ENCODE results near the gene QSOX1. TPM values are rescaled to one million over a fixed set of nuclear protein-coding genes. Genes with fewer than 3 reads are reported as not detected.

The QSOX1 gene
- total RNA-seq, 4 donors from 2014 or later: 19.6 to 45.2 (median 28.4) TPM

DNA sequence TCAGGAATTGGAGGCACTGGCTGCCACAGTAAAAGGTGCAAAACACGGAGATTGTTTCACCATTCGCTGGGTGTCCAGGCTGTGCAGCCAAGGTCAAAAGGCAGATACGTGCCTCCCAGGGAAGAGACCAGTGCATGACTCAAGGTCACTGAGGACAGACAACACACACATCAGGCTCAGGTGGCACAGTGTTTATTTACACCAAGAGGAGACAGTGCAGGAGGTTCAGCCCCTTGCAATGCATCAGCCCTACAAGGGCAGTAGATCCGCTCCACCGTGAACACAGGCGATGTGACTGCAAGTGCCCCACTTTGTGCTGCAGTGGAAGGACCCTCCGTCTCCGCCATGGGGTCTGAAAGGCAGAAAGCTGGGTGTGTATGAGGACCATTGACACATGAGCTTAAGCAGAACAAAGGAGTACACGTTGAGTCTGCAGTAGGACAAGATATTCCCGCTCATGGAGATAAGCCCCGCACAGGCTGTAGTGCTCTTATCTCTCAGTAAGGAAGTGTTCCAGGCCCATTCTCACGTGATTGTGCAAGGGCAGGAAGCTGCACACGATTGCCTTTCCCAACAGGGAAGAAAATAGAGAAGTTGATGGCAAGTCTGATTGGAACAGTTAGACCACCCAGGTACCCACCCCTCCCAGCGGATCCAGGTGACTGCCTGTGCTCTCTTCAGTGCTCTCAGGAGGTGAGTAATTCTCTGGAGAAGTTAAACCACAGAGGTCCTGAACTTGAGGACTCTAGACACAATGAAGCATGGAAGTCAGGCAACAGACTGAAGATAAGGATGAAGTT, 37.5 kb upstream of the QSOX1 start:
- intact Hi-C loops (cut with DNase I): no loop called here
- no peak for TF ChIP-seq POLR2A (IDR thresholded peaks at IDR 0.05)
- TF ChIP-seq, protein P1, sequence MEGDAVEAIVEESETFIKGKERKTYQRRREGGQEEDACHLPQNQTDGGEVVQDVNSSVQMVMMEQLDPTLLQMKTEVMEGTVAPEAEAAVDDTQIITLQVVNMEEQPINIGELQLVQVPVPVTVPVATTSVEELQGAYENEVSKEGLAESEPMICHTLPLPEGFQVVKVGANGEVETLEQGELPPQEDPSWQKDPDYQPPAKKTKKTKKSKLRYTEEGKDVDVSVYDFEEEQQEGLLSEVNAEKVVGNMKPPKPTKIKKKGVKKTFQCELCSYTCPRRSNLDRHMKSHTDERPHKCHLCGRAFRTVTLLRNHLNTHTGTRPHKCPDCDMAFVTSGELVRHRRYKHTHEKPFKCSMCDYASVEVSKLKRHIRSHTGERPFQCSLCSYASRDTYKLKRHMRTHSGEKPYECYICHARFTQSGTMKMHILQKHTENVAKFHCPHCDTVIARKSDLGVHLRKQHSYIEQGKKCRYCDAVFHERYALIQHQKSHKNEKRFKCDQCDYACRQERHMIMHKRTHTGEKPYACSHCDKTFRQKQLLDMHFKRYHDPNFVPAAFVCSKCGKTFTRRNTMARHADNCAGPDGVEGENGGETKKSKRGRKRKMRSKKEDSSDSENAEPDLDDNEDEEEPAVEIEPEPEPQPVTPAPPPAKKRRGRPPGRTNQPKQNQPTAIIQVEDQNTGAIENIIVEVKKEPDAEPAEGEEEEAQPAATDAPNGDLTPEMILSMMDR (IDR thresholded peaks at IDR 0.05): no peak
- 59 to 60% methylated on average over 11 to 14 of the region's 14 CpGs for WGBS, 2 donors
- Histone ChIP-seq H3K27me3 (no peaks in the 10 kb centered on the region), H3K27ac (no peak overlapping the region), H3K36me3 (peaks cover 0 to under 1% of the 10 kb centered on the region in 2 donors), H3K9me3 (no peaks in the 10 kb centered on the region), H3K4me3 (replicated peaks in 1 of 3) (no peak overlapping the region), H3K4me1 (no peaks in the 10 kb centered on the region)
- no peak for DNase-seq

DNA sequence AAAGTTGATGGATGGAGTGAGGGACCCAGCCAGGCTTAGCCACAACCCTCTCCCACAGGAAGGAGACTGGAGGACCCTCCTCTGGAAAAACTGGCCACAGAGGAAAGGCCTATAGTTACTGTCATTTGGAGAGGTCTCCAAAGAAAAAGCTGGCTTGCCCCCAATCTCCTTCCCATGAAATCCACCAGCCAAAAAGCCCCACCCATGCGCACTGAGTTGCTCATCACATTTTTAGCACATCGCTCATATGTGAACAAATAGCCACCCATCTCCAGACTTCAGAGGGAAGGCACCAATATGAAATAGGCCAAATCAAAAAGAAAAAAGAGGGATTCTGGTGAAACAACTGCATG, 36.9 kb upstream of the QSOX1 start:
- H3K36me3 ChIP-seq: no peaks in the 10 kb centered on the region
- no peak overlapping the region for H3K4me3 ChIP-seq (replicated peaks in 1 of 3)
- DNase-seq: no peak
- no peaks in the 10 kb centered on the region for H3K9me3 ChIP-seq
- intact Hi-C loops (cut with DNase I): no loop called here
- H3K27me3 ChIP-seq: no peaks in the 10 kb centered on the region
- 93 to 94% methylated on average over 2 of the region's 2 CpGs for WGBS, 2 donors
- TF ChIP-seq POLR2A (IDR thresholded peaks at IDR 0.05): no peak
- TF ChIP-seq, protein P1 (IDR thresholded peaks at IDR 0.05): no peak
- H3K27ac ChIP-seq: no peak overlapping the region
- H3K4me1 ChIP-seq: no peaks in the 10 kb centered on the region

DNA sequence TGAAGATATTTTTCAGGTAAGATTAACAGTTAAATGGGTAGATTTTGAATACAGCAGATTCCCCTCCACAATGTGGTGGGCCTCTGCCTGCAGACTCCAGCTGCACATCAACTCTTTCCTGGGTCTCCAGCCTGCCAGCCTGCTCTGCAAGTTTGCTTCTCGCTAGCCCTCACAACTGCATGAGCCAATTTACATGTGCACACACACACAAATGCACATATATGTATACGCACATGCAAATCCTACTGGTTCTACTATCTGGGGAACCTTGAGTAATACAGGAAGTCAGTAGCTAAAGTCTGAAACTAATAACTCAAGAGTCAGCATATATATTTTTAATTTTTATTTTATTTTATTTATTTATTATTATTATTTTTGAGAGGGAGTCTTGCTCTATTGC, 34.8 kb upstream of the QSOX1 start:
- H3K27me3 ChIP-seq: no peaks in the 10 kb centered on the region
- 91 to 99% methylated on average over 2 of the region's 2 CpGs for WGBS, 2 donors
- no peaks in the 10 kb centered on the region for H3K4me1 ChIP-seq
- TF ChIP-seq, protein P1 (IDR thresholded peaks at IDR 0.05): no peak
- TF ChIP-seq POLR2A (IDR thresholded peaks at IDR 0.05): no peak
- no peak overlapping the region for H3K27ac ChIP-seq
- no peaks in the 10 kb centered on the region for H3K36me3 ChIP-seq
- intact Hi-C loops (cut with DNase I): loop anchor here (10.0 kb wide), 1 partner anchor 55 kb away; no protein-coding TSS in a partner anchor
- H3K9me3 ChIP-seq: no peaks in the 10 kb centered on the region
- DNase-seq: no peak
- H3K4me3 ChIP-seq (replicated peaks in 1 of 3): no peak overlapping the region

DNA sequence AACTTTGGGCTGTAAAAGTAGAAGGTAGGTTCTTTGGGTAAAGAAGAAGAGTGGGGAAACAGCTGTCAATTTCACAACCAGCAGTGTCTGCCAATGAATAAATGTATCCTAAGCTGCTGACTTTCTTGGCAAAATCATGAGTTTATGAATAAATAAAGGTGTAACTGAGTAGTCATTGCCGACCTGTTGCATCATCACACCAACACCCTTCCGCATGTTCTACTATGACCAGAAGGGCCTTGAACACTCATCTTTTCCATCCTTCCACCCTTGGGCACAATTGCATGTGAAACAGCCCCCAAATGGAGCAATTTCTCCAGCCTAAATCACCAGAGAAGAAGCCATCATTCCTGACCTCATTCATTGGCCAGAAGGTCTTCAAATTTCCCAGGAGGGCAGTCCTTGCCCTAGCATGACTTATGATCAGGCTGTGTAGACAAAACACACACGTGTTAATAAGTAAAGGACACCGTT, 31.2 kb upstream of the QSOX1 start:
- Histone ChIP-seq H3K4me3 (replicated peaks in 1 of 3) (no peak overlapping the region), H3K27me3 (no peaks in the 10 kb centered on the region), H3K27ac (no peak overlapping the region), H3K9me3 (no peaks in the 10 kb centered on the region), H3K4me1 (no peaks in the 10 kb centered on the region), H3K36me3 (no peaks in the 10 kb centered on the region)
- no peak for DNase-seq
- no peak for TF ChIP-seq POLR2A (IDR thresholded peaks at IDR 0.05)
- TF ChIP-seq, protein P1 (IDR thresholded peaks at IDR 0.05): no peak
- 92 to 94% methylated on average over 4 of the region's 4 CpGs for WGBS, 2 donors
- intact Hi-C loops (cut with DNase I): loop anchor here (10.0 kb wide), 1 partner anchor 51 kb away; no protein-coding TSS in a partner anchor

DNA sequence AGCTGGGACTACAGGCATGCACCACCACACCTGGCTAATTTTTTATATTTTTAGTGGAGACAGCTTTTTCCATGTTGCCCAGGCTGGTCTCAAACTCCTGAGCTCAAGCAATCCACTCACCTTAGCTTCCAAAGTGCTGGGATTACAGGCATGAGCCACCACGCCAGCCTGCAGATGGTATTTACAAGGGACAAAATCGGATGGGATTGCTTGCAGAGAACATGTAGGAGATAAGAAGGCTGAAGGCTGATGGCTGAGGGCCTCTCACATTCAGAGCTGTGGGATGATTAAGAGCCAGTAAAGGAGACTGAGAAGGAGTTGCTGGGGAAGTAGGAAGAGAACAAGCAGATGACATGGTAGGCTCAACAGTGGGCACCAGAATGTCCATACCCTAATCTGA, 24.0 kb upstream of the QSOX1 start:
- no peak for DNase-seq
- Histone ChIP-seq H3K36me3 (no peaks in the 10 kb centered on the region), H3K27me3 (no peaks in the 10 kb centered on the region), H3K27ac (no peak overlapping the region), H3K4me1 (no peaks in the 10 kb centered on the region), H3K4me3 (replicated peaks in 1 of 3) (no peak overlapping the region), H3K9me3 (no peaks in the 10 kb centered on the region)
- TF ChIP-seq POLR2A (IDR thresholded peaks at IDR 0.05): no peak
- TF ChIP-seq, protein P1 (IDR thresholded peaks at IDR 0.05): no peak
- 80 to 82% methylated on average over 2 of the region's 2 CpGs for WGBS, 2 donors
- intact Hi-C loops (cut with DNase I): no loop called here

Data from thyroid gland (tissue), 4 donors.